ENCODE data around the gene OVAAL.
A peak's percentile ranks its signal among the peaks of the same experiment; 100 is the strongest.

The OVAAL gene

DNA sequence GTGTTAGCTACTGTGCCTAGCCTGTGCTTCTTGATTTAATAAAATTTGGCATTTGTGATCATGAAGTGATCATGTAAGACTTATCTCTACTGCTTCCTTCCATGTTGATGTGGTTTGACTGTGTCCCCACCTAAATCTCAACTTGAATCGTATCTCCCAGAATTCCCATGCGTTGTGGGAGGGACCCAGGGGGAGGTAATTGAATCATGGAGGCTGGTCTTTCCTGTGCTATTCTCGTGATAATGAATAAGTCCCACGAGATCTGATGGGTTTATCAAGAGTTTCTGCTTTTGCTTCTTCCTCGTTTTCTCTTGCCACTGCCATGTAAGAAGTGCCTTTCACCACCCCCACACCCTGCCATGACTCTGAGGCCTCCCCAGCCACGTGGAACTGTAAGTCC, at the start of gene OVAAL:
OVAAL (plus strand) TSS at position 301 of the 400 bp plus-strand sequence.
- no peak within 1 kb of the TSS for H3K4me3 ChIP-seq (ENCODE audit: low read depth in 1 of 2, low read length in 1 of 2)
- H3K9me3 ChIP-seq = no peaks in the 10 kb centered on the region
- no peaks in the 10 kb centered on the region for H3K36me3 ChIP-seq
- no peak within 1 kb of the TSS for H3K27ac ChIP-seq
- no peaks in the 10 kb centered on the region for H3K27me3 ChIP-seq
- TF ChIP-seq, protein P1, sequence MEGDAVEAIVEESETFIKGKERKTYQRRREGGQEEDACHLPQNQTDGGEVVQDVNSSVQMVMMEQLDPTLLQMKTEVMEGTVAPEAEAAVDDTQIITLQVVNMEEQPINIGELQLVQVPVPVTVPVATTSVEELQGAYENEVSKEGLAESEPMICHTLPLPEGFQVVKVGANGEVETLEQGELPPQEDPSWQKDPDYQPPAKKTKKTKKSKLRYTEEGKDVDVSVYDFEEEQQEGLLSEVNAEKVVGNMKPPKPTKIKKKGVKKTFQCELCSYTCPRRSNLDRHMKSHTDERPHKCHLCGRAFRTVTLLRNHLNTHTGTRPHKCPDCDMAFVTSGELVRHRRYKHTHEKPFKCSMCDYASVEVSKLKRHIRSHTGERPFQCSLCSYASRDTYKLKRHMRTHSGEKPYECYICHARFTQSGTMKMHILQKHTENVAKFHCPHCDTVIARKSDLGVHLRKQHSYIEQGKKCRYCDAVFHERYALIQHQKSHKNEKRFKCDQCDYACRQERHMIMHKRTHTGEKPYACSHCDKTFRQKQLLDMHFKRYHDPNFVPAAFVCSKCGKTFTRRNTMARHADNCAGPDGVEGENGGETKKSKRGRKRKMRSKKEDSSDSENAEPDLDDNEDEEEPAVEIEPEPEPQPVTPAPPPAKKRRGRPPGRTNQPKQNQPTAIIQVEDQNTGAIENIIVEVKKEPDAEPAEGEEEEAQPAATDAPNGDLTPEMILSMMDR (IDR thresholded peaks at IDR 0.05) = no peak
- no peaks in the 10 kb centered on the region for H3K4me1 ChIP-seq (ENCODE audit: control insufficient read depth in 1 of 2, insufficient read depth in 1 of 2, low read depth in 1 of 2, low read length in 1 of 2)

DNA sequence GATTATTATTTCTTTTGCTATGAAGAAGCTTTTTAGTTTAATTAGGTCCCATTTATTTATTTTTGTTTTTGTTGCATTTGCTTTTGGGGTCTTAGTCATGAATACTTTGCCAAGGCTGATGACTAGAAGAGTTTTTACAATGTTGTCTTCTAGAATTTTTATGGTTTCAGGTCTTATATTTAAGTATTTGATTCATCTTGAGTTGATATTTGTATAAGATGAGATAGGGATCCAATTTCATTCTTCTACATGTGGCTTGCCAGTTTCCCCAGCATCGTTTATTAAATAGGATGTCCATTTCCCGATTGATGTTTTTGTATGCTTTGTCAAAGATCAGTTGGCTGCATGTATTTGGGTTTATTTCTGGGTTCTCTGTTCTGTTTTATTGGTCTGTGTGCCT, 47.9 kb upstream of the OVAAL start:
- Histone ChIP-seq H3K27ac (no peak overlapping the region), H3K4me3 (ENCODE audit: low read depth in 1 of 2, low read length in 1 of 2) (no peak overlapping the region), H3K4me1 (ENCODE audit: control insufficient read depth in 1 of 2, insufficient read depth in 1 of 2, low read depth in 1 of 2, low read length in 1 of 2) (no peaks in the 10 kb centered on the region), H3K27me3 (no peaks in the 10 kb centered on the region), H3K9me3 (no peaks in the 10 kb centered on the region), H3K36me3 (no peaks in the 10 kb centered on the region)
- TF ChIP-seq, protein P1 (IDR thresholded peaks at IDR 0.05) = no peak

DNA sequence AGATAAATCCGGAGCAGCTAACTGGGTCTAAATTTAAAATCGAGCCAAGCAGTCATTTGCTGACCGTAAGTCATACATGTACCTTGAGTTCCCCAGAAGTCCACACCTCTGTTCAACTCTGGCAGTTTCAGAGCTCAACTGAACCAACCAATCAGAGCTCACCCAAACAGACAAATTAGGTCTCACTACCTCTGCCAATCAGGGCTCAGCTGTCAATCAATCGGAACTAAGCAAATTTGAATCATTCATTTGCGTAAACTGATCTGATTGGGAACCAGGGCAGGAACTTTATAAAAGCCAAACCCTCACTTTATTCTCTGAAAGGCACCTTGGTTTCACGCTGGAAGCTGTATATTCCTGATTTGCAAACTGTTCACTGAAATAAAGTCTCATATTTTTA, 45.2 kb upstream of the OVAAL start:
- H3K4me1 ChIP-seq (ENCODE audit: control insufficient read depth in 1 of 2, insufficient read depth in 1 of 2, low read depth in 1 of 2, low read length in 1 of 2) = no peaks in the 10 kb centered on the region
- no peak overlapping the region for H3K4me3 ChIP-seq (ENCODE audit: low read depth in 1 of 2, low read length in 1 of 2)
- H3K27me3 ChIP-seq = no peaks in the 10 kb centered on the region
- H3K27ac ChIP-seq = no peak overlapping the region
- TF ChIP-seq, protein P1 (IDR thresholded peaks at IDR 0.05) = no peak
- H3K36me3 ChIP-seq = no peaks in the 10 kb centered on the region
- no peaks in the 10 kb centered on the region for H3K9me3 ChIP-seq

DNA sequence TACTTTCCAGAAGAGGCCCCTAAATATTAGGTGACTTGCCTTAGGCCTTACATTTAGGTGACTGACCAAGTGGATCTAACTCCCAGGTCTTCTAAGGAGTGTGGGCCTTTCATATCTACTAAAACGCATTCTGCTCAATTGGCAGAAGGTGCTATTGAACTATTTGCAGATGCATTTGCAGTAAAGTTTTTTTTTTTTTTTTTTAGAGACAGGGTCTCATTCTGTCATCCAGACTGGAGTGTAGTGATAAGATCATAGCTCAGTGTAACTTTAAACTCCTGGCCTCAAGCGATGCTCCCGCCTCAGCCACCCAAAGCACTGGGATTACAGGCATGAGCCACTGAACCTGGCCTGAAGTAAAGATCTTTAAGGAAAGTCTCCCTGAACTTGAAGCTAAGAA, 43.4 kb upstream of the OVAAL start:
- H3K9me3 ChIP-seq = no peaks in the 10 kb centered on the region
- H3K27me3 ChIP-seq = no peaks in the 10 kb centered on the region
- TF ChIP-seq, protein P1 (IDR thresholded peaks at IDR 0.05) = no peak
- H3K27ac ChIP-seq = no peak overlapping the region
- no peaks in the 10 kb centered on the region for H3K4me1 ChIP-seq (ENCODE audit: control insufficient read depth in 1 of 2, insufficient read depth in 1 of 2, low read depth in 1 of 2, low read length in 1 of 2)
- no peak overlapping the region for H3K4me3 ChIP-seq (ENCODE audit: low read depth in 1 of 2, low read length in 1 of 2)
- no peaks in the 10 kb centered on the region for H3K36me3 ChIP-seq

DNA sequence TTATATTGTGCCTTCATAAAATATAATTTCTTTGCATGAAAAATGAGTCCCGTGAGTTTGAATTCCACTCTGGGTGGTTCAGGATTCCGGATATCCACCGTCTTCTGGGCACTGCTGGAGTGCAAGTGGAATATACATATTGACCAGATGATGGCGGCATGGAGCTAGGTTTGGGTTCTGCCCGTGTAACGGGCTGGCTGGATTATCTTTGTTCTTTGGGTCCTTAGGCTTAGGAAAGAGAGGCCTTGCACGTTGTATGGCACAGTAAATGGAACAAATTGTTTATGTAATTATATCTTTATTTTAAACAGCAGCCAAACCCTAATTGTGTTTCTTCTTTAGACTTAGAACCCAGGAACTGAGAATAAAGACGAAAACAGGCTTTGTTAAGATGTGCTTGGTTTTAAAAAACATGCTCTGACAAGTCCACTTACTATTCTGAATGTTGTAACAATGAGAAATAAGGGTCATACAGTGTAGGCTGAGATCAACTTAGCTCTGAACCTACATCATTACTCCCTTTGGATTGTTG, 42.8 kb upstream of the OVAAL start:
- Histone ChIP-seq H3K4me1 (ENCODE audit: control insufficient read depth in 1 of 2, insufficient read depth in 1 of 2, low read depth in 1 of 2, low read length in 1 of 2) (no peaks in the 10 kb centered on the region), H3K4me3 (ENCODE audit: low read depth in 1 of 2, low read length in 1 of 2) (no peak overlapping the region), H3K36me3 (no peaks in the 10 kb centered on the region), H3K27ac (no peak overlapping the region), H3K27me3 (no peaks in the 10 kb centered on the region), H3K9me3 (no peaks in the 10 kb centered on the region)
- TF ChIP-seq, protein P1 (IDR thresholded peaks at IDR 0.05) = peak; percentile 77

DNA sequence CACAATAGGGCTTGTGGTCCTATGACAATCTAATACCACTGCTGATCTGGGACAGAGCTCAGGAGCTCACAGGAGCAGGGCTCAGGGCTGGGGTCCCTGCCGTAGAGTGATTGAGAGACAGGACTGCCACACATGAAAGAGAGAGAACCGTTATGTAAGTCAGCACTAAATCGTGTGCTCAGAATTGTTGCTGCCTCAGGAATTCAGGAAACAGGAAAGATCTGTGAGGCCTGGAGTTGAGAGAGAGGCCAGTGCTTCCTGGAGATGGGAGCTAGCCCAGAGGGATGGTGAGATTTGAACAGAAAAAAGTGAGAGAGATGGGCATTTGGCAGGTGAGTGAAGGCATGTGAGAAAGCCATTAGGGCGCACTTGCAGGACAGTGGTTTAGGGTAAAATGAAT, 38.9 kb upstream of the OVAAL start:
- H3K36me3 ChIP-seq = no peaks in the 10 kb centered on the region
- H3K9me3 ChIP-seq = no peaks in the 10 kb centered on the region
- H3K4me3 ChIP-seq (ENCODE audit: low read depth in 1 of 2, low read length in 1 of 2) = no peak overlapping the region
- TF ChIP-seq, protein P1 (IDR thresholded peaks at IDR 0.05) = no peak
- H3K4me1 ChIP-seq (ENCODE audit: control insufficient read depth in 1 of 2, insufficient read depth in 1 of 2, low read depth in 1 of 2, low read length in 1 of 2) = no peaks in the 10 kb centered on the region
- no peaks in the 10 kb centered on the region for H3K27me3 ChIP-seq
- H3K27ac ChIP-seq = no peak overlapping the region
